K562 (cell line): Measurements from ENCODE around the gene BTG2. TPM values are rescaled to one million over a fixed set of nuclear protein-coding genes. Genes with fewer than 3 reads are reported as not detected.

Experiments
- ARID1B ChIP-seq: fragments of 450-650 bp; IDR thresholded peaks from 2 replicates; pipeline ENCODE4 v1.6.1; 2016; ENCODE audit warnings: antibody characterized with exemption, mild to moderate bottlenecking, inconsistent platforms
- ARID2 ChIP-seq: fragments of 450-650 bp; IDR thresholded peaks from 2 replicates; pipeline ENCODE4 v1.6.1; 2017; ENCODE audit warnings: antibody characterized with exemption, mild to moderate bottlenecking
- BRF1 ChIP-seq: IDR thresholded peaks from 3 replicates; pipeline ENCODE4 v1.6.1; 2011; ENCODE audit warnings: borderline replicate concordance, mild to moderate bottlenecking; ENCODE audit not compliant: insufficient read length; ENCODE audit errors: extremely low read depth
- CBX1 ChIP-seq: sonication (generic); IDR thresholded peaks from 2 replicates; pipeline ENCODE4 v1.6.1; 2016; ENCODE audit warnings: antibody characterized with exemption, low read depth, mild to moderate bottlenecking
- CBX2 ChIP-seq: fragments of 200-600 bp; sonication (generic); IDR thresholded peaks from one replicate; pipeline ENCODE4 v1.6.1; 2012; ENCODE audit warnings: mild to moderate bottlenecking, low read length, inconsistent platforms; ENCODE audit not compliant: insufficient read depth, poor library complexity, severe bottlenecking
- ELF2 ChIP-seq: fragments of 250-450 bp; sonication (Bioruptor Pico); IDR thresholded peaks from 2 replicates; pipeline ENCODE4 v1.5.0; 2021; ENCODE audit warnings: mild to moderate bottlenecking
- HDAC3 ChIP-seq: fragments of 450-650 bp; IDR thresholded peaks from 2 replicates; pipeline ENCODE4 v1.6.1; 2018; ENCODE audit warnings: borderline replicate concordance, mild to moderate bottlenecking, moderate library complexity; ENCODE audit not compliant: partially characterized antibody
- HOMEZ ChIP-seq: fragments of 250-450 bp; sonication (Bioruptor Pico); IDR thresholded peaks from 2 replicates; pipeline ENCODE4 v1.4.0; 2020; ENCODE audit warnings: mild to moderate bottlenecking, moderate library complexity
- KAT8 ChIP-seq: fragments of 450-650 bp; IDR thresholded peaks from 2 replicates; pipeline ENCODE4 v1.6.1; 2016; ENCODE audit warnings: low read depth, mild to moderate bottlenecking
- KLF6 ChIP-seq: fragments of 250-450 bp; sonication (Bioruptor Pico); IDR thresholded peaks from 2 replicates; pipeline ENCODE4 v1.4.0; 2020; ENCODE audit warnings: mild to moderate bottlenecking, moderate library complexity, borderline replicate concordance
- MCM5 ChIP-seq: fragments of 450-650 bp; IDR thresholded peaks from 2 replicates; pipeline ENCODE4 v1.6.1; 2016; ENCODE audit warnings: low read depth
- NCOA2 ChIP-seq, 2 experiments: fragments of 450-650 bp; IDR thresholded peaks; 2 replicates each; pipeline ENCODE4 v1.6.1; 2018; ENCODE audit warnings: mild to moderate bottlenecking in 2 of 2, moderate library complexity in 1 of 2; ENCODE audit not compliant: partially characterized antibody in 2 of 2
- NFE2L1 ChIP-seq: fragments of 450-650 bp; IDR thresholded peaks from 2 replicates; pipeline ENCODE4 v1.6.1; 2016; ENCODE audit warnings: missing genetic modification characterization, low read depth, mild to moderate bottlenecking, missing compliant biosample characterization, moderate library complexity, borderline replicate concordance
- NFIX ChIP-seq: fragments of 250-450 bp; sonication (Bioruptor Pico); IDR thresholded peaks from 2 replicates; pipeline ENCODE4 v1.4.0; 2020; ENCODE audit warnings: low read depth, mild to moderate bottlenecking, moderate library complexity
- RBM34 ChIP-seq: fragments of 200-400 bp; formaldehyde crosslinking; IDR thresholded peaks from 2 replicates; pipeline ENCODE4 v1.6.1; 2018; ENCODE audit warnings: low read length, borderline replicate concordance; ENCODE audit not compliant: insufficient read depth
- SAFB ChIP-seq: fragments of 200-400 bp; formaldehyde crosslinking; IDR thresholded peaks from 2 replicates; pipeline ENCODE4 v1.6.1; 2017; ENCODE audit warnings: low read depth, low read length, borderline replicate concordance
- SREBF1 ChIP-seq: fragments of 150-350 bp; IDR thresholded peaks from 2 replicates; pipeline ENCODE4 v1.6.1; 2014; ENCODE audit warnings: antibody characterized with exemption, low read depth, low read length, borderline replicate concordance
- ZKSCAN8 ChIP-seq: fragments of 200-800 bp; sonication (Bioruptor generic); IDR thresholded peaks from 2 replicates; pipeline ENCODE4 v1.6.1; 2016; ENCODE audit warnings: missing genetic modification characterization, missing compliant biosample characterization
- ZNF584 ChIP-seq: fragments of 200-800 bp; sonication (Bioruptor generic); IDR thresholded peaks from 2 replicates; pipeline ENCODE4 v1.6.1; 2016; ENCODE audit warnings: low read depth, mild to moderate bottlenecking, missing genetic modification characterization, missing compliant biosample characterization
- polyA plus RNA-seq, 8 experiments: library from polyadenylated mRNA; depleted of rRNA in 4 of 8; stranded (reverse) in 5 of 8; unstranded in 3 of 8; fragments of >200 nt; fragmentation: Nextera tagmentation in 2 of 8; fragmentation: Illumina TruSeq in 1 of 8; extraction: Ambion mirVana in 2 of 8; extraction: Trizol in 1 of 8; gene quantifications; 2 replicates each; pipeline versions ENCODE4 v1.2.1 to v1.2.3, GENCODE V29; 2011 to 2014; ENCODE audit warnings: inconsistent platforms in 1 of 8, missing spikeins in 1 of 8
- total RNA-seq, 7 experiments: library from RNA; depleted of rRNA in 6 of 7; stranded (reverse); fragments of >200 nt in 6 of 7; fragmentation: Illumina TruSeq in 2 of 7; extraction: Trizol in 2 of 7; gene quantifications; 2 replicates each; pipeline versions ENCODE4 v1.2.1 to v1.2.3, GENCODE V29; 2011 to 2021; ENCODE audit warnings: low replicate concordance in 1 of 7
- TF ChIP-seq, protein P1 (sequence below): fragments of 250-450 bp; sonication (Bioruptor Pico); IDR thresholded peaks from 2 replicates; pipeline ENCODE4 v1.4.0; 2020; ENCODE audit warnings: mild to moderate bottlenecking
- TF ChIP-seq, protein P2 (sequence below): sonication (generic); formaldehyde crosslinking; IDR thresholded peaks from 2 replicates; pipeline ENCODE4 v1.8.1; 2022; ENCODE audit warnings: missing genetic modification reagents
- TF ChIP-seq, protein P3 (sequence below): sonication (generic); formaldehyde crosslinking; IDR thresholded peaks from 2 replicates; pipeline ENCODE4 v1.8.0; 2023; ENCODE audit warnings: mild to moderate bottlenecking, missing genetic modification reagents

BTG2 gene
- total and polyA plus RNA-seq, 9 of the 15 experiments (the other 6 are each of a cell fraction or from before 2014, with no cell fraction given) = 2.3 to 41.9 (median 8.7) TPM

GRCh38 chr1:203291201-203292096 is 13.9 kb upstream of the BTG2 start (continued):
- TF ChIP-seq, protein P1, sequence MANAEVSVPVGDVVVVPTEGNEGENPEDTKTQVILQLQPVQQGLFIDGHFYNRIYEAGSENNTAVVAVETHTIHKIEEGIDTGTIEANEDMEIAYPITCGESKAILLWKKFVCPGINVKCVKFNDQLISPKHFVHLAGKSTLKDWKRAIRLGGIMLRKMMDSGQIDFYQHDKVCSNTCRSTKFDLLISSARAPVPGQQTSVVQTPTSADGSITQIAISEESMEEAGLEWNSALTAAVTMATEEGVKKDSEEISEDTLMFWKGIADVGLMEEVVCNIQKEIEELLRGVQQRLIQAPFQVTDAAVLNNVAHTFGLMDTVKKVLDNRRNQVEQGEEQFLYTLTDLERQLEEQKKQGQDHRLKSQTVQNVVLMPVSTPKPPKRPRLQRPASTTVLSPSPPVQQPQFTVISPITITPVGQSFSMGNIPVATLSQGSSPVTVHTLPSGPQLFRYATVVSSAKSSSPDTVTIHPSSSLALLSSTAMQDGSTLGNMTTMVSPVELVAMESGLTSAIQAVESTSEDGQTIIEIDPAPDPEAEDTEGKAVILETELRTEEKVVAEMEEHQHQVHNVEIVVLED (CRISPR knock-in tag) = no peak
- no peak for TF ChIP-seq ARID2
- no peak for TF ChIP-seq ZKSCAN8
- TF ChIP-seq SAFB = no peak
- TF ChIP-seq BRF1 = no peak
- TF ChIP-seq SREBF1 = no peak
- TF ChIP-seq HOMEZ (CRISPR knock-in tag) = no peak
- TF ChIP-seq NCOA2 (IDR thresholded peaks at IDR 0.05; ENCODE audit: partially characterized antibody in 2 of 2) = no peak
- 0 out of 2 replicates have a peak, but pooled peaks have one; percentile 53 for TF ChIP-seq ZNF584 (CRISPR knock-in tag)
- TF ChIP-seq KAT8 = no peak
- TF ChIP-seq, protein P2, sequence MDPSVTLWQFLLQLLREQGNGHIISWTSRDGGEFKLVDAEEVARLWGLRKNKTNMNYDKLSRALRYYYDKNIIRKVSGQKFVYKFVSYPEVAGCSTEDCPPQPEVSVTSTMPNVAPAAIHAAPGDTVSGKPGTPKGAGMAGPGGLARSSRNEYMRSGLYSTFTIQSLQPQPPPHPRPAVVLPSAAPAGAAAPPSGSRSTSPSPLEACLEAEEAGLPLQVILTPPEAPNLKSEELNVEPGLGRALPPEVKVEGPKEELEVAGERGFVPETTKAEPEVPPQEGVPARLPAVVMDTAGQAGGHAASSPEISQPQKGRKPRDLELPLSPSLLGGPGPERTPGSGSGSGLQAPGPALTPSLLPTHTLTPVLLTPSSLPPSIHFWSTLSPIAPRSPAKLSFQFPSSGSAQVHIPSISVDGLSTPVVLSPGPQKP (CRISPR knock-in tag) = no peak
- TF ChIP-seq NFIX (CRISPR knock-in tag) = no peak
- TF ChIP-seq, protein P3, sequence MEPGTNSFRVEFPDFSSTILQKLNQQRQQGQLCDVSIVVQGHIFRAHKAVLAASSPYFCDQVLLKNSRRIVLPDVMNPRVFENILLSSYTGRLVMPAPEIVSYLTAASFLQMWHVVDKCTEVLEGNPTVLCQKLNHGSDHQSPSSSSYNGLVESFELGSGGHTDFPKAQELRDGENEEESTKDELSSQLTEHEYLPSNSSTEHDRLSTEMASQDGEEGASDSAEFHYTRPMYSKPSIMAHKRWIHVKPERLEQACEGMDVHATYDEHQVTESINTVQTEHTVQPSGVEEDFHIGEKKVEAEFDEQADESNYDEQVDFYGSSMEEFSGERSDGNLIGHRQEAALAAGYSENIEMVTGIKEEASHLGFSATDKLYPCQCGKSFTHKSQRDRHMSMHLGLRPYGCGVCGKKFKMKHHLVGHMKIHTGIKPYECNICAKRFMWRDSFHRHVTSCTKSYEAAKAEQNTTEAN (CRISPR knock-in tag) = 0 out of 2 replicates have a peak, but pooled peaks have one; percentile 7
- no peak for TF ChIP-seq CBX2
- TF ChIP-seq ELF2 (CRISPR knock-in tag) = no peak
- no peak for TF ChIP-seq KLF6
- 0 out of 2 replicates have a peak, but pooled peaks have one; percentile 15 for TF ChIP-seq ARID1B
- TF ChIP-seq NFE2L1 (tag) = no peak
- no peak for TF ChIP-seq RBM34
- no peak for TF ChIP-seq CBX1
- TF ChIP-seq HDAC3 = no peak
- TF ChIP-seq MCM5 = no peak
